Measurements from ENCODE around the gene MMGT1.

- TF ChIP-seq POLR2A (IDR thresholded peaks at IDR 0.05), result no peak
- TF ChIP-seq CTCF (IDR thresholded peaks at IDR 0.05), result no peak
Measured at GRCh38 chrX:135985973-135986310, 12.2 kb upstream of the MMGT1 start.
